LoVo (cell line): Measurements from ENCODE around the gene EIF2S1.
"Not testable (repeated sequence)": the region's sequence is repeated elsewhere in the genome, so short reads cannot be mapped to it uniquely, and the experiment has no call there.

Experiments used
- DNase-seq: peaks from one replicate; pipeline ENCODE4 v3.0.0-alpha.2; 2016; ENCODE audit warnings: low spot score

EIF2S1 gene

GRCh38 chr14:67411370-67411769 lies 51.2 kb downstream of the EIF2S1 start:
- DNase-seq, result no peak

DNA sequence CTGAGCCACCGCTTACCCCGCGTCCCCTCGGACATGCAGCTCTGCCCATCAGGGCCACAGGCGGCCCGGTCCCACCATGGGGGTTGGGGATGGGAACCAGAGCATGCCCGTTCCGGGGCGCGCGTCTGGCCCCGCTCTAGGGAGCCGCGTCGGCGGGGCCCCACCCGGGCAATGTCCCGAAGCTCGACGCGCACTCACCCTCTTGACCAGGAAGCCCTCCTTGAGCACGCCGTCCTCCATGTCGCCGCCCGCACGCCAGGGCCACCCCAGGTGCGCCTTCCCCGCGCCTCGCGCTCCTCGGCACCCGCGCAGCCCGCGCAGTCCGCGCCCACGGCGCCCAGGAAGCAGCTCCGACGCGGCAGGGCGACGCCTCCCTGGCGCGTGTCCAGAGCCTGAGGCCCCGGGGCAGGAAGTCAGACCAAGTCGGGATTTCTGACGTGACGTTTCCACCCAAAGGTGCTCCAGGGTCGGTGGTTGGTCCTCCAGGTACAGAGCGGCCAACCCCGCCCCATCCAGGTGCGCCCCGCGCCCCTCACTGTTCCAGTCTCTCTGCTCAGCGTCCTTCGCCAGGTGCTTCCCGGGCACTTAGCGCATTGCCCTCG lies 51.8 kb downstream of the EIF2S1 start, which contains the start of gene PLEK2:
TSS of gene PLEK2 (minus strand) at position 346 of the 602 bp plus-strand sequence. CDS start at position 240, 106 bp downstream.
- peak; percentile 94 for DNase-seq

- peak; percentile 91 for DNase-seq
Observed at GRCh38 chr14:67413806-67414769, 54.0 kb downstream of the EIF2S1 start.

GRCh38 chr14:67415610-67416009 lies 55.5 kb downstream of the EIF2S1 start:
- not testable (repeated sequence) for DNase-seq

DNA sequence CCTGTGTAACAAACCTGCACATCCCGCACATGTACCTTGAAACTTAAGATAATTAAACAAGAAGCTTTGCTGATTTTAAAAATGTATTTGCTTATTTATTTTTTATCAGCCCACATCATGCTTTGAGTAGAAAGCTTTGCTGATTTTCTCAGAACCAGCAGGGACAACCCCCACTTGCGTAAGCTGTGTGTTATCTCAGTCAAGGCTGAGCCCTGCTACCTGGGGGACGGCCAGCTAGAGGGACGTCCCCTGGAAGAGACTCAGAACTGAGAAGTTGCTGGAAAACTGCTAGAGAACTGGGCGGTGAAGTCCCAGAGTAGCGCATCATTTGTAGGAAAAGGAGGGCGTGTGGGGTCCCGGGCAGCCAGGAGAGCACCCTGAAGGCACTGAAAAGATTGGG lies 56.0 kb downstream of the EIF2S1 start:
- DNase-seq, result no peak

DNA sequence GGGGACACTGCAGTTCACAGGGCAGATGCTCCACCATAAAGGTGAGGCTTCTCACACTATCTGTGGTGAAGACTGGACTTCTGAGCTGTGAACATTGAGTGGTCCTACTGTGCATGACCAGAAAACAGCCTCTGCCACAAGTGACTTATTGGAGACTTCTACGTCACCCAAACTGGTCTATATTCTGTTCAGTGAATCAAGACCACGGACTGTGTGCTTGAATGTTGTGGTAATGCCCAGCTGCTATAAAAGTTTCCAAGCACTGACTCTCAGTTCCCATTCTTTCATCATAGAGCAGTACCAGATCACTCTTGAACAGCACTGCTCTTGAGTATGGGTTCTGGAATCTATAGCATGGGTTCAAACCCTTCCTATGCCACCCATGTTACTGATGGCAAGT lies 56.7 kb downstream of the EIF2S1 start:
- no peak for DNase-seq

DNA sequence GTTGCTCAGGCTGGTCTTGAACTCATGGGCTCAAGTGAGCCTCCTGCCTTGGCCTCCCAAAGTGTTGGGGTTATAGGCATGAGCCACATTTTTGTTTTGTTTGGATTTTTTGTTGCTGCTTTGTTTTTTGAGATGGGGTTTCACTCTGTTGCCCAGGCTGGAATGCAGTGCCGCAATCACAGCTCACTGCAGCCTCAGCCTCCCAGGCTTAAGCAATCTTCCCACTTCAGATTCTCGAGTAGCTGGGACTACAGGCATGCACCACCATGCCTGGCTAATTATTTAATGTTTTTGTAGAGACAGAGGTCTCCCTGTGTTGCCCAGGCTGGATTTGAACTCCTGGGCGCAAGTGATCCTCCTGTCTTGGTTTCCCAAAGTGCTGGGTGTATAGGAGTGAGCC lies 57.5 kb downstream of the EIF2S1 start:
- no peak for DNase-seq

- peak; percentile 75 for DNase-seq
Observed at GRCh38 chr14:67418401-67419191, 58.5 kb downstream of the EIF2S1 start.

- no peak for DNase-seq
Observed at GRCh38 chr14:67420102-67420739, 60.1 kb downstream of the EIF2S1 start.

DNA sequence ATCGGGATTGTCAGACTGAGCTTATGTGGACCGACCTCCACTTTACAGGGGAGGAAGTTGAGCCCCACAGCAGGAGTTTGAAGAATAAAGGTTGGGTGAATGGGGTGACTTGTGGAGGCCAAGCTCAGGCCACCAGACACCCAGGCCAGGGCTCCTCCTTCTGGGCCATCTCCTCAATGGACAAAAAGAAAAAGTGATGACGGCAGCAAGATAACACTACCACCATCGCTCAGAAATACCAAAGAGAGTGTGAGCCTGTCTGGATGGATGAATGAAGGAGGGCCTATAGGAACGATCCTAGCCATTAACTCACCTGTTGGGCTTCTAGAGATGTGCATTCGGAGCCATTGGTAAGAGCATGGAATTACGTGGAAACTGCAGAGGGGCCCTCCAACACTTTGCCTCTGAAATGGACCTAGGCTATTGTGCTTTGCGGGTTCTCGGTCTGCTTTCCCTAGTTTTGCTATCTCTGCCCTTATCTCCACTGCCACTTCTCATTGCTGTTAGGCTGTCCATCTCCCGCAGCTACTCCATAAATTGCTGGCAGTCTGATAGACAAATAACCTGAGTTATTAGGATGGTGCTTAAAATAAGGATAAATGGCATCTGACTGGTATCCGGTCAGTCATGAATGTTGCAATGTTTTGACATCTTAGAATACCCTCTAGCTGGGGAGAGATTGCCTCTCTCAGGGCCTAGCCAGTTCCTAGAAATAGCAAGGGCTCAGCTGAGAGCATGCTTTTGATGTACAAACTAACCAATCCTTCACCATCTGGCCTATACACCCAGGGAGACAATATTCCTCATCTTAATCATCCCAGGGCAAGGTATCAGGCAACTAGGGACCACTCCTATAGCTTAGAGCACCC lies 61.5 kb downstream of the EIF2S1 start:
- no peak for DNase-seq

GRCh38 chr14:67423424-67423823 lies 63.3 kb downstream of the EIF2S1 start:
- no peak for DNase-seq

DNA sequence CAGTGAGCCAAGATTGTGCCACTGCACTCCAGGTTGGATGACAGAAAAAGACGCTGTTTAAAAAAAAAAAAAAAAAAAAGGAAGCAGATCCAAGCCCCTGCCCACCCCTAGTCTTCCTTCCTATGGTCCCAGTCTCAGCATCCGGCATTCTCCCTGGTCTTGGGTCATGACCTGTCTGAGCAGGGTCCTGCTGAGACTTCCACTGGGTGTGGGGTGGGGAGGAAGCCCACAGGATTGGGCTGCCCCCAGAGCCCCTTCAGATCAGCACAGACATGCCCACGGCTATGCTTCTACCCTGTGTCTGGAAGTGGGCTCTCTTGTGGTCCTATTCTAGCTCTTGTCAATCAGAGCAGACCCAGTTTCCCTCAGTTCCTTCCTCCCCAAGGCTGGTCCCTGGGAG lies 64.4 kb downstream of the EIF2S1 start:
- DNase-seq, result no peak

DNA sequence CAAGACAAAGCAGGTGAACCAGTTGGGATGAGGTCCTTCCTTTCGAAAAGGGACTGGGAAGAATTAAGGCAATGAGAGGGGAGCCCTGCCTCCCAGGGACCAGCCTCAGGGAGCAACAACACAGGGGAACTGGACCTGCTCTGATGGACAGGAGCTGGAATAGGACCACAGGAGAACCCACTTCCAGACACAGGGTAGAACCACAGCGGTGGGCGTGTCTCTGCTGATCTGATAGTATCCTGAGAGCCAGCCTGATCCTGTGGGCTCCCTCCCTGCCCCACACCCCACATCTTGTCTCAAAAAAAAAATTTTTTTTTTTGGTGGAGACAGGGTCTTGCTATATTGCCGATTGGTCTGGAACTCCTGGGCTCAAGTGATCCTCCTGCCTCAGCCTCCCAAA lies 65.5 kb downstream of the EIF2S1 start:
- no peak for DNase-seq

- no peak for DNase-seq
Observed at GRCh38 chr14:67426161-67426560, 66.0 kb downstream of the EIF2S1 start.

GRCh38 chr14:67426983-67427606 lies 67.0 kb downstream of the EIF2S1 start:
- DNase-seq, result peak; percentile 83

- DNase-seq, result peak; percentile 53
Observed at GRCh38 chr14:67428501-67429031, 68.4 kb downstream of the EIF2S1 start.

DNA sequence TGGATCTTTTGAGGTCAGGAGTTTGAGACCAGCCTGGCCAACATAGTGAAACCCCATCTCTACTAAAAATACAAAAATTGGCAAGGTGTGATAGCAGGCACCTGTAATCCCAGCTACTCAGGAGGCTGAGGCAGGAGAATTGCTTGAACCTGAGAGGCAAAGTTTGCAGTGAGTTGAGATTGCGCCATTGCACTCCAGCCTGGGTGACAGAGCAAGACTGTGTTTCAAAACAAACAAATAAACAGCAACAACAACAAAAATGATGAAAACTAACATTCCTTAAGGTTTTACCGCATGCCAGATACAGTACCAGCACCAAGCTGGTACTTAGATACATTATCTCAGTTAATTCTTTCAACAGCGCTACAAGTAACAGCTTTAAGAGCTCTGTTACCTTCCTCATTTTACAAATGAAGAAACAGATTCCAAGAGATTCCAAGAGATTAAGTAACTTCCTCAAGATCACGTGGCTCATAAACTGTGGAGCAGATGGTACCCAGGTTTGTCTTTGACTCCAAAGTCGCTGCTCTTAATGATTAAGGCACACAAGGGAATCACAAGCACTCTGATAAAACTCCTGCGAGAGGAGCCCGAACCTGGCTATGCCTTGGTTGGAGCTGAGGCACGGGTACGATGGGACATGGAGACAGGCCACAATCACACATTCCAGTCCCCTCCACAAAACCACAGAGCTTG lies 69.5 kb downstream of the EIF2S1 start:
- no peak for DNase-seq

- no peak for DNase-seq
Observed at GRCh38 chr14:67432050-67432564, 72.0 kb downstream of the EIF2S1 start.

- DNase-seq, result no peak
Observed at GRCh38 chr14:67435603-67436002, 75.5 kb downstream of the EIF2S1 start.
